Stimulated activated CD4-positive, alpha-beta T cell treated with anti-CD3 and anti-CD28 coated beads, Interleukin-4, amount 100 ng/mL, for 4 hours (primary cell): ENCODE data around the gene PLPPR4.
"Not testable (repeated sequence)": the region's sequence is repeated elsewhere in the genome, so short reads cannot be mapped to it uniquely, and the experiment has no call there.

Experiments
- DNase-seq, 2 experiments: peaks; one replicate each; pipeline ENCODE4 v3.0.0-alpha.2; 2020

The PLPPR4 gene, protein sequence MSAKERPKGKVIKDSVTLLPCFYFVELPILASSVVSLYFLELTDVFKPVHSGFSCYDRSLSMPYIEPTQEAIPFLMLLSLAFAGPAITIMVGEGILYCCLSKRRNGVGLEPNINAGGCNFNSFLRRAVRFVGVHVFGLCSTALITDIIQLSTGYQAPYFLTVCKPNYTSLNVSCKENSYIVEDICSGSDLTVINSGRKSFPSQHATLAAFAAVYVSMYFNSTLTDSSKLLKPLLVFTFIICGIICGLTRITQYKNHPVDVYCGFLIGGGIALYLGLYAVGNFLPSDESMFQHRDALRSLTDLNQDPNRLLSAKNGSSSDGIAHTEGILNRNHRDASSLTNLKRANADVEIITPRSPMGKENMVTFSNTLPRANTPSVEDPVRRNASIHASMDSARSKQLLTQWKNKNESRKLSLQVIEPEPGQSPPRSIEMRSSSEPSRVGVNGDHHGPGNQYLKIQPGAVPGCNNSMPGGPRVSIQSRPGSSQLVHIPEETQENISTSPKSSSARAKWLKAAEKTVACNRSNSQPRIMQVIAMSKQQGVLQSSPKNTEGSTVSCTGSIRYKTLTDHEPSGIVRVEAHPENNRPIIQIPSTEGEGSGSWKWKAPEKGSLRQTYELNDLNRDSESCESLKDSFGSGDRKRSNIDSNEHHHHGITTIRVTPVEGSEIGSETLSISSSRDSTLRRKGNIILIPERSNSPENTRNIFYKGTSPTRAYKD

DNA sequence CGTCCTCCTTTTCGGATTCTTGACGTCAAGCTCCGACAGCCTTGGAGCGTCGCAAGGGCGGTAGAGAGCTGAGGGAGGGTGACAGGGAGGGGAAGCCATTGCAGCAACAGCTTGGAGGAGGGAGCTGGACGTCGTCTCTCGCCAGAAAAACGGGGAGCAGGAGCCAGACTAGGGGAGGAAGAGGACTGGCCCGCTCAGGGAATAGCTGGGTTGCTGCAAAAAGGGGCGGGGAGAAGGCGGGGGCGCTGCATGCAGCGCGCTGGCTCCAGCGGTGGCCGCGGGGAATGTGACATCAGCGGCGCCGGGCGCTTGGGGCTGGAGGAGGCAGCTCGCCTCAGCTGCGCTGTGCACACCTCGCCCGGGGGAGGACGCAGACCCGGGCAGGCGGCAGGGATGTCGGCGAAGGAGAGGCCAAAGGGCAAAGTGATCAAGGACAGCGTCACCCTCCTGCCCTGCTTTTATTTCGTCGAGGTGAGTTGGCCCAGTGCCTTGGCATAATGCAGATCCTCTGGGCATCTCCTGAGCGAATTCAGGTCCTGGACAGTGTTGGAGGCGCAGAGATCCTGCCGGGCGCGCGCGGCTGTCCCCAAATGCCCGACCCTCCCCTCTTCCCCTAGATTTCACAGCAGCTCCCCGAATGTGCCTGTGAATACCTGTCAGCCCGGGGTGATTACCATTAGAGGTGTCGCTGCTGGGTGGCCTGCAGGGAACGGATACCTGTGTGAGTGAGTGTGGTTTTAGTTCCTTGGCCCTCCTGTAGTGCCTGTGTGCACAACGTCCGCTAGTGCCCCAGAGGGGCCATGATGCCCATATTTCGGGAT lies at the start of gene PLPPR4:
TSS of gene PLPPR4 (plus strand) at position 292 of the 821 bp plus-strand sequence. CDS start at position 394, 102 bp downstream.
- DNase-seq: peak in 1 of 2 experiments; percentile 2

DNA sequence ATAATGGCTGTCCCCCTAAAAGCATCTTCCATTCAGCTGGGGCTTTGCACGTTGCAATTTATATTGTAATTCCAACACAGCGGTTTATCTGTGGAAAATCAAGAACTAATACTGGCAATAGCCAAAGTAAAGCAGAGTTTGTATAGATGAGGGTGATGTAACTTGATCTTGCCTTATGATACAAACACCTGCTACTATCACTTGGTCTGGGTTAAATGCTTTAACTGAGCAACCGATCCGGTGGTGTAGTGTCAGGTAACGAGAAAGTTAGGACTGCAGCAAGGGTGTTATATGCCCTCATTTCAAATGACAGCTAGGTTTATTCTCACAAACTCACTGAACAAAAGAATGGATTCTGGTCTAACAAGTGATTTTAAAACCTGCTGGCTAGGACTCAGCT lies 47.3 kb upstream of the PLPPR4 start:
- DNase-seq: no peak

DNA sequence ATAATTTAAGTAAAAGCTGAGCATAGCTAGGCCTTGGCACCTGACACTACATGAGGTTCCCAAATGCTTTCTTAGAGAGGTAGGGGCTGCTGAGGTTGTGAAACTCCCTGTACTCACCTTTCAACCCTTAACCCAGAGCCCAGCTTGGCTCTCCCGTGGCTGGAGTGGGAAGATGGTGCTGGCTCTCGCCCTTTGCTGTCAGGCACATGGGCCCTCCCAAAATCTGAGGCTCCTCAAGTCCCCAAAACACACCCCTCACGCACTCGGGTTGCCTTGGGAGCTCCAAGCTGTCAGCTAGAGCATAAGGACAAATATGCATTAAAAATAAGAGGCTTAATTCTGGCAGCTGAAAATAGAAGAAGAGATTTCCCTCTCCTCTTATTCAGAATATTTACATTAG lies 46.7 kb upstream of the PLPPR4 start:
- DNase-seq: no peak

DNA sequence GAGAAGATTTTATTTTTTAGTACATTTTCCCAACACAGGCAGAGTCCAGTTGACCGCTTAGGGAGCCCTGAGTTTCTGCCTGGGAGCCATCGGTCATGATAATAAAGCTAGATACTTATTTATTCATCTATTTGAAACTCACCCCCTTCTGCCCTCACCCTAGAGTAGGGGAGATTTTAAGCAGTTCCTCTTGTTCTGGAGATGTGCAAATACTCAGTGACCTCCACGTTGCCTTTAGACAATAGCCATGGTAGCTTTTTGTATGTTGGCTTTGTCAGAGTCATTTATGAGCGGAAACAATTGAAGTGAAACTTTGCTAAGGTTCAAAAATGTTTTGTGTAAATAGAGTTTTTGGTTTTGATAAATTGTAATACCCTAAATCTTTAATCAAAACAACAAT lies 45.7 kb upstream of the PLPPR4 start:
- DNase-seq: no peak

DNA sequence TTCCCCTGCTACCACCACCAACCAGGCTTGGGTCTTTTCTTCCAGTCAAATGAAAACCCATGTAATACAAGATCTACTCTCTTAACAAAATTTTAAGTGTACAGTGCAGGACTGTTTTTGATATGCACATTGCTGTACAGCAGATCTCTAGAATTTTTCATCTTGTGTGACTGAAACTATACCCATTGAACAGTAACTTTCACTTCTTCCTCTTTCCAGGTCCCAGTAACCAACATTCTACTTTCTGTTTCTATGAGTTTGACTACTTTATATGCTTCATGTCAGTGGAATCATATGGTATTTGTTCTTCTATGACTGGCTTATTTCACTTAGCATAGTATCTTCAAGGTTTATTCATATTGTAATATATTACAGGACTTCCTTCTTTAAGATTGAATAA lies 45.3 kb upstream of the PLPPR4 start:
- no peak for DNase-seq

DNA sequence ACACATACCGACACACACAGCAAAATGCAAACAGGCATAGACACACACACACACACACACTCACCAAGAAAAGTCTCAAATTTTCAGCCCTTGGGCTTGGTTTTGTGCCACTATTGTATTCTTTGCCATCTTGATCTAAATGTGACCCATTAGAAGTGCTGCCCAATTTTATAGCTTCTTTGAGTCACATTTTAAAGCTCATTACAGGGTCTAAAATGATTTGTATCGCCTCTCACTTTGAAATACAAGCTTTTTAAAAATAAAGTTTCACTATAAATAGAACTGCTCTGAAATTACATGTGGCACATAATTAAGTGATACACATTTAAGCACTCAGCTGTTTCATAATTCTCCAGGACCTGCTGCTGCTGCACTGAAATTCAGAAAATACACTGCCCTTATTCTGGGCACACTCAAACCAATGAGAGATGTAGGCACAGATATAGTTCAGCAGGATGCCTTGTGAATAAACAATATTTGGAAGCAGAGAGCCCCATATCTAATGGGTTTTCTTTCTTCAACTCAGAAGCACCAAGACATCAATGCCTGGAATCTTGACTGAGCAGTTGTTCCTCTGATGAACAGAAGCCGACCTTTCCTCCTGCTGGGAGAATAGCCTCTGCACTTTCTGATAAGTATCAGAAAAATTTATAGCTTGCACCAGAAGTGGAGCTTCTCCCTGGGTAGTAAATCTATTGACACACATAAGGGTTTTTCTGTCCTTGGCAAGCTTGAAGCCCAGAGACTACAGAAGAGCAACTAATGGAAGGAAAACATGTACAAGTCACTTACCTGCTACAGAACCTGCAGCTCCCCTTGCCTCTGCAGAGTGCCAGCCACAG lies 37.0 kb upstream of the PLPPR4 start:
- DNase-seq: no peak

DNA sequence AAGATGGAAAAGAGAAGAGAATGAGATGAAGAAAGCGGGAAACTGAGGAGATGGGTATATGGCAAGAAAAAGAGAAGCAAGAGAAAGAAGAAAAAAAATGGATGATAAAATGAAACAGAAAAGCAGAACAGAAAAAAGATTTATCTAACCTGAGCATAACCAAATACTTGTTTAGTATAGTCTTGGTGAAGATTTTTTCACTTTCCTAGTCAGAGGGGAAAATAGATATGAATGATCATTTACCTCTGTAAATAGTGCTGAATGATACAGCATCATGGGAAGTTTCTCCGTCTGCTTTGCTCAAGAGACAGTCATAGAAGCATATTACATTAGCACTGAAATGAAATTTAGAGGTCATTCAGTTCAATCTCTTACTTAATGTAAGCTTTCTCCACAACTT lies 36.1 kb upstream of the PLPPR4 start:
- no peak for DNase-seq

DNA sequence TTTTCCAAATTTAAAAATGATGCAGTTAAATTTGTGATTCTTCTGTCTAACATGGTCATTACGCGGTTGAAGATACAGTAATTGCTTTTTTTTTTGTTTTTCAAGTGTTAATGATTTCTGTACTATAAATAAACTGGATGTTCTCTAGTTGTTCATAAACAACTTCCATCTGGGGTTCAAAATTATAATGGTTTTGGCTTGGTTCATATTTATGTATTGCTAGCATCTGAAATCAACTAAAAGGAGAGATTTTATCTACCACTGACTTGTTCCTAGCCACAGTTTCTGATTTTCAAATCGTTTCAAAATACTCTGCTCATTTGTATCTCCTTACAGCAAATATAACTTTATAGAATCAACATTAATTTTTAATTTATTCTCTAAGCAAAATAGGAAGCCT lies 35.2 kb upstream of the PLPPR4 start:
- DNase-seq: no peak

DNA sequence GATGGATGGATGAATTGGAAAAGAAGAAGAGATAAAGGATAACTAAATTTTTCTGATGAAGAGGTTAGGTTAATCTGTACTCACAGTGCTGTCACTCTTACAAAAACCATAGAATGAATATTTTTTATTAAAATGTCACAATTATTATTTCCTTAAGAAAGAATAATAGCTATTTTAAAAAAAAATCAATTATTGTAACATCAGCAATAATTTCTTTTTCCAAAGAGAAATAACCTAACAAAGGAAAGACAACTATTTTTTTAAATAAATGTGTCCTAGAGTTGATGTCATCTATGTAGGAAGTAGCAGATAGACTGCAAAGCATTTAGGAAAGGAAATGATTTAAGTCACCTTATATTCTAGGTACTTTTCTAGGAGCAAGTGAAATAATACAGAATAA lies 33.6 kb upstream of the PLPPR4 start:
- DNase-seq: no peak

DNA sequence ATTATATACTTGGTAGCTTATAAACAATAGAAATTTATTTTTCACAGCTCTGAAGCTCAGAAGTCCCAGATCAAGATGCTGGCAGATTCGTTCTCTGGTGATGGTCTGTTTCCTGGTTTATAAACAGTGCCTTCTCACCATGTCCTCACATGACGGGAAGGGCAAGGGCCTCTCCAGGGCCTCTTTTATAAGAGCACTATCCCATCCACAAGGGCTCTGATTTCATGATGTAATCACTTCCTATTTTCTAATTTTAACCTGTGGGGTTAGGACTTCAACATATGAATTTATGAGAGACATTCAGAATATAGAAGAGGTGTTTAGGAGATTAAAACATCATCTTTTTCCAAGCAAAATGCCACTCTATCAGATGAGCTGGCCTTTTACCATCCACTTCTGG lies 32.1 kb upstream of the PLPPR4 start:
- DNase-seq: no peak

DNA sequence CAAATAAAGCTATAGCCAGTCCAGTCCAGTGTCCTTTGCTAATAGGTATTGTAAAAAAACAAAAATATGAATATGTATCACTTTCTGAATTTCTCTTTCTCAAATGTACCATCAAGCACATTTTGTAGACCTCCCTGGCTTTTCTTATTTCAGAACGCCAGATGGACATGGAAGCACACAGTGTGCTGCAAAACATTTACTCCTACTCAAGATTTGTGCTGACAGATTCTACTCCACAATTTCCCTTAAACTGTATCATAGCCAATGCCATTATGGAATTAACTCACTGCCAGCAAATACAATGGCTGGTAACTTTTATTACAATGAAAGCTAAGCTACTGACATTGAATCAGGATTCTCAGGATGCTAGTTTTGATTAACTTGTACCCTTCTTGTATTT lies 30.8 kb upstream of the PLPPR4 start:
- no peak for DNase-seq

DNA sequence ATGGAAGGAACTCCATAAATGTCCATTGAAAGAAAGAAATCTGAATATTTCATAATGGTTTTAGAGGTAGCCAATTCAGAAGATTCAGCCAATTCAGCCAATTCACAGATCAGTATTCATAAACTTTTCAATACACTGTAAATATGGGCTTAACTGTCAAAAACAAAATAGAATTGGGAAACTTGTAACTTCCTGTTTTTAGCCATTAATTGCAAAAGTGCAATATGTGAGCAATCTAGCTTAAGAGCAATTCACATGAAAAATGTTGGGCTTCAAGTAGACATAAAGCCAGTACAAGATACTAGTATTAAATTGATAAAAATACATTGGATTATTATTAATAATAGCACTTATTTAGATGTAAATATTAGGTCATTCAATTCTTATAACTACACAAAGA lies 27.5 kb upstream of the PLPPR4 start:
- DNase-seq: no peak

DNA sequence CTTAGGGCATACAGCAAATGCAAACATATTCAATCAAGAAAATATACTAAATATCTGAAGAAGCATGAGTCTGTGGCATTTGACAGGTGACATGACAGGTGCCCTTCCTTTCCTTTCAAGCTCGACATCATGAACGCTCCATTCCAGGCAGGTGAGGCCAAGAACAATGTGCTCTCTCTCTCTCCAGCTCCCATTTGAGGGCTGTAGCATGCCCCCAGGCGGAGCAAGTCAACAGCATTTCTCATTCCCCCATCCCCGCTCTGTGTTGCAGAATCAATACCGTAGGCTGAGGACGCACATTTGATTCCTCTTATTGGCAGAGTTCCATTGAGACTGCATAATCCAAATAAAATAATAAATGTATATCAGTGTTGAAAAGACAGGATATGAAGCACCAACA lies 24.6 kb upstream of the PLPPR4 start:
- no peak for DNase-seq

DNA sequence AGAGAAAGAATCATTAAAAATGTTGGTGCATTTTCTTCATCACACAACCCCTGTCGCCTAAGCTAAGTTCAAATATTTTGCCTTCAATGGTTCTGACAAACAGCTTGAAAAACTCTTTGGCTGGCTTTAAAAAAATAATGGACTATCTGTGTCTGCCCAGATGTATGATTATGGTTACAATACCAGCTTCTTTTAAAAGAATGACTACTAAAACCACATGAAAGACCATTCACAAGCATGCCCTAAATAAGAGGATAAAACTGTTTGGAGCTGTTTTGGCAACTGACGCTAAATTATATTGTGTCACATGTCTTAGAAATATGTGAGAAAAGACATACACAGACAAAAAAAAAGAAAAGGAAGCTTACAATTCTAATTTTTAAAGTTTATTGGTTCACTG lies 23.7 kb upstream of the PLPPR4 start:
- no peak for DNase-seq

DNA sequence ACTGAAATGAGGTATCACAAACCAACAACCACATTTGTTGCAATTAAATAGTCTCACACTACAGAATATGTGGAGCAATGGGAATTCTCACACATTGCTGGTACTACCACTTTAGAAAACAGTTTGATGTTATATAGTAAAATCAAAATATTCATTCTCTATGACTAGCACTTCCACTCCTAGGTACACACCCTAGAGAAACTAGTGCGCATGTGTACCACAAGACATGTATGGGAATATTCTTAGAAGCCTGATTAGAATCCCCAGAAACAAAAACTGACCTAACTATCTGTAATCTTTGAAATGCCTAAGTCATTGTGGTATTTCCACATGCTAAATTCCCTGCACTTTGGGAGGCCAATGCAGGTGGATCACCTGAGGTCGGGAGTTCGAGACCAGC lies 18.1 kb upstream of the PLPPR4 start:
- DNase-seq: no peak

DNA sequence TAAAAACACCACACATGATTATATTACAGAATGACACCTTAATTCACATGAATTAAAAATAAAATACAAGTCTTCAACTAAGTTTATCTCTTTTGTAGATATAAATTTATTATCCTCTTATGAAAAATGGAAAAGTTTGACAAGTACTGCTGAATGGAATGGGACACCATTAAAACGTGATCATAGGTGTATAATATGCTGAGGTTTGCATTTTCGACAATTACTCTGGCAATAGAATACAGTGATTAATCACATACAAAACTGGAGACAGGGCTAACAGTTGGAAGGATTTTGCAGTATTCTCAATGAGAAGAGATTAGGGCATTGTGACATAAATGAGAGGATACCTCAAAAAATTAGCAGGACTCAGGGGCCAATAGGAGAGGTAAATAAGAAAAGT lies 17.1 kb upstream of the PLPPR4 start:
- no peak for DNase-seq

DNA sequence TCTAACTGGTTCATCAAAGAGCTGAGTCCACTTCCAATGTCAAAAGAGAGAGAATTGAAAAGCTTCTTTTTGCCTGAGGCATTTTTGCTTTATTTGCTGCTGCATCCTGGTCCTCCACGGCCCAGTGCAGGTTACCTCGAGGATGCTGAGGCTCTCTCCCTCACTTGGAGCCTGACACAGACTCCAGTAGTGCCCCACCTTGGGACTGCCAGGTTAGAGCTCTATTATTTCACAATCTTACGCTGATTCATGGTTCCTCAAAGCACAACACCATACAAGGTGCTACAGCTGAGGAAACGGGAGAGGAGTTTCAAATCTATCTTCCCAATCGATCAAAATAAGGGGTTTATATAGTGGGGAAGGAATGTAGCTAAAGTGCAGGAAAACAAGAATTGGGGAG lies 13.6 kb upstream of the PLPPR4 start:
- no peak for DNase-seq

DNA sequence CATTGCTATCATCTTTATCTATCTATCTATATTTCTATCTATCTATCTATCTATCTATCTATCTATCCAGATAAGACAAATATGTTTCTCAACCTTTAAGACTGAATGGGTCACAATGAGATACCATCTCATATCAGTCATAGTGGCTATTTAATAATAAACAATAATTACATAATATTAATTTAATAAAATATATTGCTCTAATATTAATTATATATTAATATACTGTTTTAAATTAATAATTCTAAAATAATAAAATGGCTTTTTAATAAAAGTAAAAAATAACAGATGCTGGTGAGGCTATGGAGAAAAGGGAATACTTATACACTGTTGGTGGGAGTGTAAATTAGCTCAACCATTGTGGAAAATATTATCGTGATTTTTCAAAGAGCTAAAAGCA lies 13.0 kb upstream of the PLPPR4 start:
- no peak for DNase-seq

DNA sequence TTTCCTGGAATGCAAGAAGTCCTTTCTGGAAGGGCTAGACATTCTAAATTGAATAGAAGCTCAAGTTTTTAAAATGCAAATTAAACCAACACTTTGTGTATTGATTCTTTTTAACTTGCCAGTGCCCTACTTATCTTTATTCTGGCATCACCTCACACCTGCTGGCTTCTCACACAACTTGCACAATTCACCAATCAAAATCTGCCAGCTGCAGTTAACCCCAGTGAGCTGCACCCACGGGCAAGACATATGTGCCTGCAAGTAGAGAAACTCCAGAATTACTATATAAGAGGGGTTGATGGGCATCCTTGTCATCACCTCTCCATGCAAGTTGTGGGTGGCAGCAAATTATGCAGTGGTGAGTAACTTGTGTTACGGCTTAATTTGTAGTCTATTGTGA lies 11.7 kb upstream of the PLPPR4 start:
- DNase-seq: no peak

DNA sequence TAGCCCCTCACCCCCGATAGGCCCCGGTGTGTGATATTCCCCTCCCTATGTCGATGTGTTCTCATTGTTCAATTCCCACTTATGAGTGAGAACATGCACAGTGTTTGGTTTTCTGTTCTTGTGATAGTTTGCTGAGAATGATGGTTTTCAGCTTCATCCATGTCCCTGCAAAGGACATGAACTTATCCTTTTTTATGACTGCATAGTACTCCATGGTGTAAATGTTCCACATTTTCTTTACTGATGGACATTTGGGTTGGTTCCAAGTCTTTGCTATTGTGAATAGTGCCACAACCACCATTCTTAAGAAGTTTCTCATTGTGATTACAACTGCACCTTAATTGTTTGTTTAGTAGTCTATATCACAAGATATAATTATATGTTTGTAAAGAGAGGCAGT lies 3.9 kb upstream of the PLPPR4 start:
- DNase-seq: not testable (repeated sequence)

DNA sequence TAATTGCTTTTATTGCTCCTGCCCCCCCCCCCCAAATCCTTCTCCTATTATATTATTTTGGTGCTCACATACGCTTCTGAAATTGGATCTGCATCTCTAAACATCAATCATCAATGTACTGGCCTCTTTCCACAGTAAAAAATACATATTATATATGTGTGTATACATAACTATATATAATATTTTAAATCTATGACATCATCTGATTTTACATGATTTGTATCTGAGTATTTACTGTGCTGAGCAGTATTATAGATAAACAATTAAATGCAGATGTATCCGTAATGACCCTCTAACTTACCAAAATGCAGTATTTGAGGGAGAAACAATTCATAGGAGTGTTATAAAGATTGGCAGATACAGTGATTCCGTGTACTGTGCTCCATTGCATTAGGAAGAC lies 832 bp downstream of the PLPPR4 start:
- DNase-seq: no peak

DNA sequence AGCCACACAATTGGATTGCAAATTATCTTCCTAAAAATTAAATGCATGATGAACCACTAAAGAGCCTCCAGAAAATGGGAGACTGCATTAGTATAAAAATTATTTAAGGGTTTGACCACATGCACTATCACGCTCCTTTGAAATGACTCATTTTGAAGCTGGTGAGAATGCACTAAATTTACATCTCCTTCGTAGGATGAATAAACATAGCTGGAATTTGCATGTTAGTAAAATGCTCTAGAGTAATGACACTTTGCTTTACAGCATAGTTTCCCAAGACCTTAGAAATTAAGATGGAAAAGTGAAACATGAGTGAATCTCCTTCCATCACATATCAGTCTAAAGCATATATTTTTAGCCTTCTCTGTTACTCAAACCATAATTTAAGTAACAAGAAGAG lies 2.4 kb downstream of the PLPPR4 start:
- no peak for DNase-seq

DNA sequence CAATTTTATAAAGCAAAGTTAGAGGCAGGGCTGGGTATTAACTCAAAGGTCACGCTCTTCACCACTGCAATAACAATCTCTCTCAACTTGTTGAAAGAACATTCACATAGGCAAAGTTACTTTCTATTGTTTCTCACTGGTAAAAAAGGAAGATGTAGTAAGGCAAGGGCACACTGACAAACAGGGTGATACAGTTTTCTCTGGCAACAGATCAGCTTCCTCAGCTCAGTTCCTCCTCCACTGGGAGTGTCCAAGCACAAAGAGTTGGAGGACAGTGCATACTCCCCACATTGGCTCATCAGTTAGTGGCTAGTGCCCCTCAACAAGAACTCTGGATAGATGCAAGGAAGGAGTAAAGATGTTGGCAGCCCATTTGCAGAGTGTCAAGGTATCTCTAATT lies 3.7 kb downstream of the PLPPR4 start:
- DNase-seq: no peak
